ENCODE data around the gene KDM6A. TPM values are rescaled to one million over a fixed set of nuclear protein-coding genes. Genes with fewer than 3 reads are reported as not detected.

Gene KDM6A
- total RNA-seq, 4 donors from 2014 or later, result 35.0 to 69.5 (median 48.1) TPM

DNA sequence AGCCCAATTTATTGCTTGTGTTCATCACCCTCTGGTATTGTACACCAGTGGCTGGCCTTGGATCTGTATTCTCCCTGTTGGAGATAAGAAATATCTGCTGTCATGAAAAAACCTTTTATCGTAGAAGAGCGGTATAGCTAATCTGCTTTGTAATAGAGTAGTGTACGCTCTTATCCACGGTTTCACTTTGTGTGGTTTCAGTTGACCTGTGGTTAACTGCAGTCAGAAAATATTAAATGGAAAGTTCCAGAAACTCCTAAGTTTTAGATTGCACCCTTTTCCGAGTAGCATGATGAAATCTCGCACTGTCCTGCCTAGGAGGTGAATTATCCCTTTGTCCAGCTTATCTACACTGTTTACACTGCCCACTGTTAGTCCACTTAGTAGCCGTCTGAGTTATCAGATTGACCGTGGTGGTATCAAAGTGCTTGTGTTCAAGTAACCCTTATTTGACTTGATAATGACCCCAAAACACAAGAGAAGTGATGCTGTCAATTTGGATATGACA lies 42.4 kb downstream of the KDM6A start:
- 80 to 82% methylated on average over 8 of the region's 8 CpGs for WGBS, 2 donors
- intact Hi-C loops (cut with DNase I), result no loop called here
- TF ChIP-seq CTCF (IDR thresholded peaks at IDR 0.05), result no peak
- no peak for TF ChIP-seq POLR2A (IDR thresholded peaks at IDR 0.05)
- no peak overlapping the region for H3K27ac ChIP-seq
- no peaks in the 10 kb centered on the region for H3K27me3 ChIP-seq
- H3K4me3 ChIP-seq (replicated peaks in 1 of 3), result no peak overlapping the region
- no peak for DNase-seq
- no peaks in the 10 kb centered on the region for H3K36me3 ChIP-seq
- H3K9me3 ChIP-seq, result no peaks in the 10 kb centered on the region
- H3K4me1 ChIP-seq, result peaks cover 13 to 16% of the 10 kb centered on the region in 2 donors

- intact Hi-C loops (cut with DNase I), result no loop called here
- Histone ChIP-seq H3K36me3 (no peaks in the 10 kb centered on the region), H3K4me1 (peaks cover 13 to 16% of the 10 kb centered on the region in 2 donors), H3K9me3 (no peaks in the 10 kb centered on the region), H3K4me3 (replicated peaks in 1 of 3) (no peak overlapping the region), H3K27me3 (no peaks in the 10 kb centered on the region), H3K27ac (no peak overlapping the region)
- DNase-seq, result no peak
- WGBS, 2 donors, result 67 to 75% methylated on average over 1 of the region's 1 CpG
- TF ChIP-seq POLR2A (IDR thresholded peaks at IDR 0.05), result no peak
- TF ChIP-seq CTCF (IDR thresholded peaks at IDR 0.05), result no peak
Observed at GRCh38 chrX:44918722-44919121, 45.7 kb downstream of the KDM6A start.

GRCh38 chrX:44922980-44923379 lies 50.0 kb downstream of the KDM6A start:
- TF ChIP-seq CTCF (IDR thresholded peaks at IDR 0.05), result no peak
- no peak for TF ChIP-seq POLR2A (IDR thresholded peaks at IDR 0.05)
- DNase-seq, result no peak
- intact Hi-C loops (cut with DNase I), result no loop called here
- no peaks in the 10 kb centered on the region for H3K36me3 ChIP-seq
- 82 to 90% methylated on average over 4 of the region's 4 CpGs for WGBS, 2 donors
- H3K27me3 ChIP-seq, result no peaks in the 10 kb centered on the region
- no peak overlapping the region for H3K4me3 ChIP-seq (replicated peaks in 1 of 3)
- H3K4me1 ChIP-seq, result peaks cover 7 to 18% of the 10 kb centered on the region in 2 donors
- H3K27ac ChIP-seq, result no peak overlapping the region
- no peaks in the 10 kb centered on the region for H3K9me3 ChIP-seq

- intact Hi-C loops (cut with DNase I), result no loop called here
- Histone ChIP-seq H3K27me3 (no peaks in the 10 kb centered on the region), H3K9me3 (no peaks in the 10 kb centered on the region), H3K4me1 (peaks cover 7 to 18% of the 10 kb centered on the region in 2 donors), H3K4me3 (replicated peaks in 1 of 3) (no peak overlapping the region), H3K27ac (no peak overlapping the region), H3K36me3 (no peaks in the 10 kb centered on the region)
- peak in 1 of 2 donors; percentile 9 for DNase-seq
- no peak for TF ChIP-seq POLR2A (IDR thresholded peaks at IDR 0.05)
- TF ChIP-seq CTCF (IDR thresholded peaks at IDR 0.05), result no peak
- 60 to 65% methylated on average over 1 of the region's 1 CpG for WGBS, 2 donors
Observed at GRCh38 chrX:44927398-44927797, 54.4 kb downstream of the KDM6A start.

DNA sequence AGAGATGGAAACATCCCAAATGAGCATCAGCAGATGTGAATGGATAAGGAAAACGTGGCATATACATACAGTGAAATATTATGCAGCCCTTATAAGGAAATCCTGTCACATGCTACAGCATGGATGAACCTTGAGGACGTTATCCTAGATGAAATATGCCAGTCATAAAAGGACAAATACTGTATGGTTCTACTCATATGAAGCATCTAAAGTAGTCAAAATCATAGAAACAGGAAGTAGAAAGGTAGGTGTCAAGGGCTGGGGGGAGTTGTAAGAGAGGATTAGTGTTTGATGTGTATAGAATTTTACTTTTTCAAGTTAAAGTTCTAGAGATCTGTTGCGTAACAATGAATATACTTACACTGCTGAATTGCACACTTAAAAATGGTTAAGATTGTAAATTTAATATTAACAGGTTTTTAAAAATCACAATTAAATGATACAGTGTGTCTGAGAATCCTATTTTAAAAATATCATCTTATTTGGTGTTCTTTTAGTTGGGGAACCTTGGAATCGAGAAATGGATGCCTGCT lies 58.5 kb downstream of the KDM6A start:
- TF ChIP-seq CTCF (IDR thresholded peaks at IDR 0.05), result no peak
- no peak for TF ChIP-seq POLR2A (IDR thresholded peaks at IDR 0.05)
- no peaks in the 10 kb centered on the region for H3K36me3 ChIP-seq
- no peaks in the 10 kb centered on the region for H3K9me3 ChIP-seq
- intact Hi-C loops (cut with DNase I), result no loop called here
- H3K27ac ChIP-seq, result no peak overlapping the region
- 94% methylated on average over 4 of the region's 4 CpGs for WGBS, 2 donors
- DNase-seq, result no peak
- peaks cover 0 to 12% of the 10 kb centered on the region in 2 donors for H3K4me1 ChIP-seq
- no peak overlapping the region for H3K4me3 ChIP-seq (replicated peaks in 1 of 3)
- H3K27me3 ChIP-seq, result no peaks in the 10 kb centered on the region

Measured in thyroid gland (tissue), 4 donors.